Stimulated activated naive CD8-positive, alpha-beta T cell treated with anti-CD3 and anti-CD28 coated beads, Interleukin-15, Interleukin-2, amounts not matched to agents 100 U/mL and 50 U/mL, for 24 hours (primary cell): ENCODE results near the gene RALY.
"Not testable (repeated sequence)": the region's sequence is repeated elsewhere in the genome, so short reads cannot be mapped to it uniquely, and the experiment has no call there.

Experiments used
- ATAC-seq: fragments of 150-1000 bp; cut with Tn5 transposase; one replicate; pipeline ENCODE4 v1.10.0; 2021
- DNase-seq: peaks from one replicate; pipeline ENCODE4 v3.0.0; 2021

The RALY gene

GRCh38 chr20:34016736-34017135 is 23.0 kb downstream of the RALY start:
- no peak for ATAC-seq

DNA sequence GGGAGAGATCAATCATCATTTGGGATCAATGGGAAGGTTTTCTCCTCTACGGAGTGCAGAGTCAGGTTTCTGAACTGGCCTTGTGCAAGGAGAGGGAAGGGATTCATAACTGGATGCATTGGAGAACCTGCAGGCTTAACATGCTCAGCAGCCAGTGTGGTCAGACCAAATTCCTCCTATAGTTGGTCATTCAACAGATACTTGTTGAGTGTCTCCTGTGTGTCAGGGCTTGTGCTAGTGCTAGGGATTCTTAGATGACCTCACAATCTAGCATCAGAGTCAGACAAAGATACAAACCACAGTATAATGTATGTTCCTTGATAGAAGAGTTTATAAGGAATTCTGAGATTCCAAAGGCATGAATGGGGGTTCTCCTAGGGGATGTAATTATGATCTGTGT is 23.9 kb downstream of the RALY start:
- no peak for ATAC-seq

More at GRCh38 chr20:34016736-34017135, 23.0 kb downstream of the RALY start:
- DNase-seq, result no peak

GRCh38 chr20:34018166-34018565 is 24.5 kb downstream of the RALY start:
- DNase-seq, result no peak
- no peak for ATAC-seq

More for the DNA sequence above, 23.9 kb downstream of the RALY start:
- DNase-seq, result no peak

DNA sequence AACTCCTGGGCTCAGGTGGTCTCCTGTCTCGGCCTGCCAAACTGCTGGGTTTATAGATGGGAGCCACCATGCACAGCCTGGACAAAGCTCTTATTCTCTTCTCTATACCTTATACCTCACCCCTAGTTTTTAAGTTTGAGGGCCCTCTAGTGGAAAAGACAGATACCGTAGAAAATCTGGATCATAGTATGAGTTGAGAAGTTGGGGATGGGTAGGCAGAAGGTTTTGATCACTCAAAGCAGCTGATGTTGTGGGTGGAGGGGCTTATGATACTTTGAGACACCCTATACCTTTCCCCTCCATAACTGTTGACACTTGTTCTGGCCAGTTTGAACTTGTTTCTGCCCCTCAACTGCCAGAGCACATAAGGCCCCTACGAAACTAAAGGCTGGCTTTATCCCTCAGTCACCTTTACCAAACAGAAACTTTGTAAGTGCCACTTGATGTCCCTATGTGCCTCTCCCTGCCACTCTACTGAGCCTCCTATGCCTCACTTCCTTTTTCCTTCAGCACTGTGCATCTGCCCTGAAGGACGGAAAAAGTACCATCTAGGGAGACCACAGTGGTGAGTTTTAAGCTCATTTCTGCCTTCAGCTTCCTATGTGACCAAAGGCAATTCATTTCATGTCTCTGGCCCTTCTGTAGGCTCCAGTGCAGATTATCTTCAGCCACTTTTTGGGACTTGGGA is 28.6 kb downstream of the RALY start:
- ATAC-seq (peak; percentile 74), DNase-seq (no peak)

- ATAC-seq (no peak), DNase-seq (no peak)
Measured at GRCh38 chr20:34022839-34023234, 29.1 kb downstream of the RALY start.

- DNase-seq, result no peak
- ATAC-seq, result no peak
Measured at GRCh38 chr20:34023937-34024722, 30.4 kb downstream of the RALY start.

- no peak for DNase-seq
Measured at GRCh38 chr20:34024723-34025351, 31.1 kb downstream of the RALY start.

DNA sequence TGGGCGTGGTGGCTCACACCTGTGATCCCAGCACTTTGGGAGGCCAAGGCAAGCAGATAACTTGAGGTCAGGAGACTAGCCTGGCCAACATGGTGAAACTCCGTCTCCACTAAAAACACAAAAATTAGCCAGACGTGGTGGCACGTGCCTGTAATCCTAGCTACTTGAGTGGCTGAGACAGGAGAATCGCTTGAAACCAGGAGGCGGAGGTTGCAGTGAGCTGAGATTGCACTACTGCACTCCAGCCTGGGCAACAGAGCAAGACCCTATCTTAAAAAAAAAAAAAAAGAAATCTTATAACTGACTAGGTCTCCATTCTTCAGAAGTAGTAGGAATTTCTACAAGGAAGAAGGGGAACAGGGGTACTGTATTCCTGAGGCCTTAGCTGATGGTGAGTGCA is 34.3 kb downstream of the RALY start:
- ATAC-seq, DNase-seq: not testable (repeated sequence)

More at GRCh38 chr20:34024723-34025351, 31.1 kb downstream of the RALY start:
- ATAC-seq, result no peak

- DNase-seq (no peak), ATAC-seq (no peak)
Measured at GRCh38 chr20:34029415-34029814, 35.7 kb downstream of the RALY start.

GRCh38 chr20:34030456-34030855 is 36.7 kb downstream of the RALY start:
- DNase-seq, result no peak
- ATAC-seq, result no peak

- no peak for ATAC-seq
Measured at GRCh38 chr20:34033903-34034302, 40.2 kb downstream of the RALY start.

GRCh38 chr20:34037121-34037520 is 43.4 kb downstream of the RALY start:
- peak; percentile 98 for ATAC-seq

More at GRCh38 chr20:34033903-34034302, 40.2 kb downstream of the RALY start:
- no peak for DNase-seq

GRCh38 chr20:34037767-34038166 is 44.1 kb downstream of the RALY start:
- no peak for ATAC-seq

More at GRCh38 chr20:34037121-34037520, 43.4 kb downstream of the RALY start:
- peak; percentile 56 for DNase-seq

GRCh38 chr20:34040300-34040995 is 46.7 kb downstream of the RALY start:
- no peak for DNase-seq
- ATAC-seq, result no peak

More at GRCh38 chr20:34037767-34038166, 44.1 kb downstream of the RALY start:
- DNase-seq, result no peak

GRCh38 chr20:34041226-34041625 is 47.5 kb downstream of the RALY start:
- DNase-seq, result no peak
- ATAC-seq, result no peak

GRCh38 chr20:34042262-34042661 is 48.6 kb downstream of the RALY start:
- ATAC-seq (no peak), DNase-seq (no peak)

DNA sequence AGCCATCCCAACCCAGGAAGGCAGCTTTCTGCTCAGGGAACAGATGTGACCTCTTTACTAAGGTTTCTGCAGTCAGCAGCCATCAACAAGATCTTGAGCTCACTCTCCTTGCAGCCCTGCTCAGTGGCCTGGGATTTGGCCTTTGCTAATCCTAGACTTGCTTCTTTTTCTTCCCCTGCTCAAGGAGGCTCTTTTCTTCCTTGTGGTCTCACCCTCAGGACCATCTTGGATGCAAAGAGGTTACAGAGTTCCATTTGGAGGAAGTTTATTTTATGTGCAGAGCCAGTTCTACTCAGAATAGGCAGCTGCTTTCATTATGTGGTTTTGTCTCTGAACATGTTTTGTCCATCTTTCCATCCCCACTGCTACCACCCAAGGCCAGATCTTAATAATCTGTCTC is 49.3 kb downstream of the RALY start:
- ATAC-seq (no peak), DNase-seq (no peak)

DNA sequence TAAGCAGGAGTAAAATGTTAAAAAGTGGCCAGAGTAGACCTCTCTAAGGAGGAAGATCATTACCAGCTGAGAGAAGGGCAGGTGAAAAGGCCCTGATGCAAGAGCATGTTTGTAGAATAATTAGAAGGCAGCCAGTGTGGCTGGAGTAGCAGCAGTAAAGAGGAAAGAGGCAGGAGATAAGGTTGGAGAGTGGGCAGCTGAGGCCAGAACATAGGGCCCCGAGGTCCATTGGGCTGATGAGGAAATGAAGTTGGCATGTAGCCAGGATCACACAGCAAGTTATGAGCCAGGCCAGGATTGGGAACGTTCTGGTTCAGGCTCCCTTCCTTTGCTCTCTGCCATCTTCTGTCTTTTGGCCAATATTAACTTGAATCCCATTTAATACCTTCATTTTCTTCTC is 51.6 kb downstream of the RALY start:
- ATAC-seq, result no peak
- no peak for DNase-seq

- ATAC-seq, result no peak
Measured at GRCh38 chr20:34045930-34046725, 52.4 kb downstream of the RALY start.

DNA sequence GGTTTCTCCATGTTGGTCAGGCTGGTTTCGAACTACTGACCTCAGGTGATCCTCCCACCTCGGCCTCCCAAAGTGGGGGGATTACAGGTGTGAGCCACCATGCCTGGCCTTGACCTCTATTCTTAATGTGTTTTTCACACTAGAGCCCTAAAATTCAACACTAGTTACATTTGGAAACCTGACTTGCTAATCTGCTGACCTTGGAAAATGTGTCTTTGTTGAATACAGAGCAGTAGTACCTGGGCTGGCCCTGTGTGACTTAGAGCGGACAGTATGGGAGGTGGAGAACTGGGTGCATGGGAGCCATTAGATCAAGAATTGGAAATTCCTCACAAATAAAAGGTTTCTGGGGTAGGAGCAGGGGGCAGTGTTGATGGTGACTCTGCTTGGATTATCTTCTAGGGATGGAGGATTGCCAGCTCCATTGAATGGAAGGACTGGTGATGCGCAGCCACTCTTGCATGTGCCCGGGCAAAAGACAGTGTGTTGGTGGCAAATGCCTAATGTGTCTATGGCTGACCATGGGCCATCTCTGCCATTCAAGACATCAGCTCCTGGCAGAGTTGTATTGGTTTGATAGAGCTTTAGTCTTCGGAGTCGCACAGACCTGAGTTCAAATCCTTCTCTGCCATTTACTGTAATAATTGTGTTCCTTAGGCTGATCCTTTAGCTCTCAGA is 53.4 kb downstream of the RALY start:
- DNase-seq (no peak), ATAC-seq (no peak)

More at GRCh38 chr20:34045930-34046725, 52.4 kb downstream of the RALY start:
- no peak for DNase-seq

- no peak for ATAC-seq
Measured at GRCh38 chr20:34047917-34048316, 54.2 kb downstream of the RALY start.

More at GRCh38 chr20:34047917-34048316, 54.2 kb downstream of the RALY start:
- no peak for DNase-seq
